HepG2 (cell line): ENCODE data around the gene PDE4D. TPM values are rescaled to one million over a fixed set of nuclear protein-coding genes. Genes with fewer than 3 reads are reported as not detected.

ENCODE experiments used
- ATAC-seq: fragments of 200-7000 bp; cut with Tn5 transposase; 3 replicates; pipeline ENCODE4 v1.9.1; 2020; ENCODE audit warnings: mild to moderate bottlenecking, moderate library complexity
- BruUV-seq: library from RNA; stranded (reverse); fragments of 400-500 nt; replicated peaks from 2 replicates; lab custom pipeline; 2021; lab: Mats Ljungman, UMichigan
- CTCF ChIA-PET: fragments of 300-600 bp; formaldehyde crosslinking; extraction: SDS; loops from one replicate; lab custom pipeline; 2021; ENCODE audit warnings: low total read pairs, inconsistent platforms, low intra/inter-chr PET ratio; lab: Yijun Ruan, JAX
- POLR2A ChIA-PET: fragments of 350-600 bp; sonication (Branson Sonifier 250); formaldehyde crosslinking; loops from one replicate; lab custom pipeline; 2020; ENCODE audit warnings: antibody characterized with exemption, inconsistent platforms; lab: Yijun Ruan, JAX
- DNase-seq: peaks from one replicate; pipeline ENCODE4 v3.0.0-alpha.2; 2015; ENCODE audit warnings: low spot score
- FAIRE-seq: peaks from 3 replicates; lab custom pipeline; 2011; peaks lifted over from hg19 to GRCh38; lab: Jason Lieb, UNC
- H2AFZ ChIP-seq: one replicate; pipeline ENCODE4 v1.6.1; 2011; ENCODE audit warnings: low read length, inconsistent platforms
- H3K27ac ChIP-seq: fragments of 300-600 bp; 3 replicates; pipeline ENCODE4 v1.8.0; 2011; ENCODE audit warnings: mixed run types, mild to moderate bottlenecking, mixed read lengths, low read length, inconsistent platforms; ENCODE audit not compliant: insufficient read depth; ENCODE audit errors: extremely low read length
- H3K27me3 ChIP-seq, 2 experiments: fragments of 200-600 bp in 1 of 2; 2 replicates in 1 of 2; 3 replicates in 1 of 2; pipeline versions ENCODE4 v1.6.0 to v1.8.0; 2011; ENCODE audit warnings: low read length in 2 of 2, mild to moderate bottlenecking in 2 of 2, moderate library complexity in 2 of 2, inconsistent platforms in 1 of 2; ENCODE audit not compliant: insufficient read depth in 2 of 2, control insufficient read depth in 1 of 2
- H3K36me3 ChIP-seq, 2 experiments: fragments of 200-600 bp in 1 of 2; replicated peaks in 1 of 2; 2 replicates in 1 of 2; 3 replicates in 1 of 2; pipeline versions ENCODE4 v1.5.1 to v1.8.0; 2011; ENCODE audit warnings: low read length in 2 of 2, inconsistent platforms in 1 of 2; ENCODE audit not compliant: insufficient read depth in 2 of 2, control insufficient read depth in 1 of 2
- H3K4me1 ChIP-seq: 2 replicates; pipeline ENCODE4 v1.5.1; 2012; ENCODE audit warnings: low read length, inconsistent platforms; ENCODE audit not compliant: insufficient read depth
- H3K4me2 ChIP-seq: 2 replicates; pipeline ENCODE4 v1.6.0; 2011; ENCODE audit warnings: low read depth, low read length, inconsistent platforms
- H3K4me3 ChIP-seq, 3 experiments: fragments of 200-600 bp in 1 of 3; sonication (generic), shearing (Covaris generic) in 1 of 3; replicated peaks in 1 of 3; 2 replicates each; pipeline ENCODE4 v1.5.1; 2011 to 2016; ENCODE audit warnings: low read length in 3 of 3, inconsistent platforms in 2 of 3, low read depth in 2 of 3, mild to moderate bottlenecking in 2 of 3, control low read depth in 1 of 3, mixed read lengths in 1 of 3; ENCODE audit not compliant: insufficient read depth in 1 of 3
- H3K79me2 ChIP-seq: one replicate; pipeline ENCODE4 v1.6.1; 2011; ENCODE audit warnings: low read length, inconsistent platforms; ENCODE audit not compliant: insufficient read depth
- H3K9ac ChIP-seq: 2 replicates; pipeline ENCODE4 v1.6.0; 2011; ENCODE audit warnings: mild to moderate bottlenecking, low read depth, low read length, inconsistent platforms; ENCODE audit not compliant: insufficient read depth
- H3K9me3 ChIP-seq: 2 replicates; pipeline ENCODE4 v1.5.1; 2012; ENCODE audit warnings: mild to moderate bottlenecking, low read length
- H4K20me1 ChIP-seq: 2 replicates; pipeline ENCODE4 v1.6.0; 2011; ENCODE audit warnings: inconsistent platforms, mild to moderate bottlenecking, low read length, moderate library complexity; ENCODE audit not compliant: insufficient read depth
- BORCS8-MEF2B ChIP-seq: sonication (generic); formaldehyde crosslinking; IDR thresholded peaks from 2 replicates; pipeline ENCODE4 v1.8.0; 2022; ENCODE audit warnings: mild to moderate bottlenecking, missing genetic modification reagents
- CENPT ChIP-seq: sonication (generic); formaldehyde crosslinking; IDR thresholded peaks from 2 replicates; pipeline ENCODE4 v1.8.0; 2022; ENCODE audit warnings: low read depth, mild to moderate bottlenecking, moderate library complexity, missing genetic modification reagents
- FOXP1 ChIP-seq, 2 experiments: fragments of 450-650 bp in 1 of 2; IDR thresholded peaks; 2 replicates each; pipeline ENCODE4 v1.6.1; 2017 to 2018; ENCODE audit warnings: antibody characterized with exemption in 1 of 2
- HES4 ChIP-seq: sonication (generic); formaldehyde crosslinking; IDR thresholded peaks from 2 replicates; pipeline ENCODE4 v1.9.0; 2021; ENCODE audit warnings: mild to moderate bottlenecking, missing genetic modification reagents, borderline replicate concordance
- HINFP ChIP-seq: sonication (generic); formaldehyde crosslinking; IDR thresholded peaks from 2 replicates; pipeline ENCODE4 v1.4.0; 2020; ENCODE audit warnings: low read depth, mild to moderate bottlenecking, missing genetic modification reagents
- MED1 ChIP-seq: sonication (generic); formaldehyde crosslinking; IDR thresholded peaks from 2 replicates; pipeline ENCODE4 v1.4.0; 2020; ENCODE audit warnings: missing genetic modification reagents
- MTA3 ChIP-seq: sonication (generic); formaldehyde crosslinking; IDR thresholded peaks from 2 replicates; pipeline ENCODE4 v1.4.0; 2020; ENCODE audit warnings: missing genetic modification reagents
- NR0B2 ChIP-seq: sonication (generic); formaldehyde crosslinking; IDR thresholded peaks from 2 replicates; pipeline ENCODE4 v1.4.0; 2020; ENCODE audit warnings: mild to moderate bottlenecking, missing genetic modification reagents
- TBP ChIP-seq: sonication (generic); formaldehyde crosslinking; IDR thresholded peaks from 2 replicates; pipeline ENCODE4 v1.5.0; 2020; ENCODE audit warnings: missing genetic modification reagents
- THRA ChIP-seq: sonication (generic); formaldehyde crosslinking; IDR thresholded peaks from 2 replicates; pipeline ENCODE4 v1.4.0; 2020; ENCODE audit warnings: missing genetic modification reagents, borderline replicate concordance
- ZNF281 ChIP-seq: sonication (generic); formaldehyde crosslinking; IDR thresholded peaks from 2 replicates; pipeline ENCODE4 v1.4.0; 2020; ENCODE audit warnings: missing genetic modification reagents, borderline replicate concordance
- ZNF367 ChIP-seq: sonication (generic); formaldehyde crosslinking; IDR thresholded peaks from 2 replicates; pipeline ENCODE4 v1.4.0; 2020; ENCODE audit warnings: missing genetic modification reagents, borderline replicate concordance
- ZNF383 ChIP-seq: sonication (generic); formaldehyde crosslinking; IDR thresholded peaks from 2 replicates; pipeline ENCODE4 v1.4.0; 2020; ENCODE audit warnings: missing genetic modification reagents, mild to moderate bottlenecking, borderline replicate concordance
- ZNF614 ChIP-seq: IDR thresholded peaks from 2 replicates; pipeline ENCODE4 v1.6.1; 2018; ENCODE audit warnings: missing biosample characterization, missing genetic modification reagents, inconsistent platforms, borderline replicate concordance
- ZNF672 ChIP-seq: sonication (generic); formaldehyde crosslinking; IDR thresholded peaks from 2 replicates; pipeline ENCODE4 v1.8.1; 2022; ENCODE audit warnings: missing genetic modification reagents
- ZNF777 ChIP-seq: sonication (generic); formaldehyde crosslinking; IDR thresholded peaks from 2 replicates; pipeline ENCODE4 v1.4.0; 2020; ENCODE audit warnings: missing genetic modification reagents
- ZZZ3 ChIP-seq: sonication (generic); formaldehyde crosslinking; IDR thresholded peaks from 2 replicates; pipeline ENCODE4 v1.4.0; 2020; ENCODE audit warnings: missing genetic modification reagents, mild to moderate bottlenecking, borderline replicate concordance
- WGBS: methylation state at CpG from one replicate; pipeline ENCODE4 v1.1.6; 2017; ENCODE audit warnings: low lambda C conversion rate; 5-methylcytosine and 5-hydroxymethylcytosine counted together
- in situ Hi-C: cut with HindIII; loops from 2 replicates; pipeline ENCODE4 v1.10.0; 2017; ENCODE audit warnings: low pct_unique_long_range_greater_than_20kb; ENCODE audit not compliant: extremely low pct_ligation_motif_present
- intact Hi-C: fragments of 100-400 bp; cut with micrococcal nuclease; formaldehyde crosslinking; loops from one replicate; pipeline ENCODE4 v1.10.0; 2022; ENCODE audit not compliant: unreplicated experiment
- polyA plus RNA-seq, 8 experiments: library from polyadenylated mRNA; depleted of rRNA in 3 of 8; stranded (reverse) in 7 of 8; unstranded in 1 of 8; fragments of >200 nt; fragmentation: Illumina TruSeq in 4 of 8; extraction: Trizol in 4 of 8; gene quantifications; 2 replicates each; pipeline versions ENCODE4 v1.2.1 to v1.2.3, GENCODE V29; 2011 to 2016; ENCODE audit warnings: low read depth in 4 of 8, missing spikeins in 1 of 8, mixed read lengths in 1 of 8; ENCODE audit not compliant: insufficient read depth in 1 of 8
- total RNA-seq, 5 experiments: library from RNA; depleted of rRNA; stranded (reverse); fragments of >200 nt; fragmentation: Illumina TruSeq; extraction: Trizol; gene quantifications; 2 replicates each; pipeline ENCODE4 v1.2.3, GENCODE V29; 2016; ENCODE audit warnings: low read depth in 1 of 5

Gene PDE4D
- total and polyA plus RNA-seq, 2 of the 13 experiments (the other 11 are each of a cell fraction or from before 2014, with no cell fraction given): 7.0 to 12.2 TPM

GRCh38 chr5:59254055-59254687 is 639.4 kb downstream of the PDE4D start (continued):
- TF ChIP-seq THRA (CRISPR knock-in tag): no peak
- no peak for TF ChIP-seq HES4 (CRISPR knock-in tag)

GRCh38 chr5:59253625-59254024 is 639.9 kb downstream of the PDE4D start:
- BruUV-seq: no TSS peak
- no peak overlapping the region for H3K4me3 ChIP-seq
- H2AFZ ChIP-seq: no peak overlapping the region
- DNase-seq: no peak
- intact Hi-C loops (no loop called here), in situ Hi-C loops (no loop called here)
- peaks cover 23% of the 10 kb centered on the region for H3K4me1 ChIP-seq
- no peak for FAIRE-seq
- H3K27ac ChIP-seq: no peak overlapping the region
- no peaks in the 10 kb centered on the region for H4K20me1 ChIP-seq
- 6% methylated on average over 1 of the region's 1 CpG for WGBS
- no peaks in the 10 kb centered on the region for H3K9me3 ChIP-seq
- POLR2A ChIA-PET: interaction anchor here (0.8 kb wide), 1 partner anchor 43 kb away, joined by 3 read pairs; no protein-coding TSS in a partner anchor
- H3K36me3 ChIP-seq: no peaks in the 10 kb centered on the region
- CTCF ChIA-PET: no interaction called here
- H3K79me2 ChIP-seq: no peaks in the 10 kb centered on the region
- no peaks in the 10 kb centered on the region for H3K27me3 ChIP-seq
- H3K9ac ChIP-seq: no peak overlapping the region
- H3K4me2 ChIP-seq: no peak overlapping the region
- no peak for ATAC-seq
- no peak for TF ChIP-seq HINFP (CRISPR knock-in tag)
- TF ChIP-seq ZNF281 (CRISPR knock-in tag): no peak
- no peak for TF ChIP-seq MED1 (CRISPR knock-in tag)
- TF ChIP-seq ZNF383 (CRISPR knock-in tag): no peak
- TF ChIP-seq ZZZ3 (CRISPR knock-in tag): no peak
- TF ChIP-seq ZNF367 (CRISPR knock-in tag): no peak
- TF ChIP-seq ZNF777 (CRISPR knock-in tag): no peak
- no peak for TF ChIP-seq BORCS8-MEF2B
- TF ChIP-seq MTA3 (CRISPR knock-in tag): no peak
- TF ChIP-seq NR0B2: no peak
- TF ChIP-seq ZNF614: no peak
- TF ChIP-seq FOXP1 (IDR thresholded peaks at IDR 0.05): no peak
- TF ChIP-seq FOXP1 (CRISPR knock-in tag; IDR thresholded peaks at IDR 0.05): no peak
- TF ChIP-seq CENPT: no peak
- no peak for TF ChIP-seq ZNF672 (CRISPR knock-in tag)
- TF ChIP-seq TBP (CRISPR knock-in tag): no peak
